ENCODE results near the gene PTBP1.

- TF ChIP-seq GTF2F1 (IDR thresholded peaks at IDR 0.05; ENCODE audit: low read length) (no peak), JUND (CRISPR knock-in tag; IDR thresholded peaks at IDR 0.05) (no peak), ZNF18 (CRISPR knock-in tag; IDR thresholded peaks at IDR 0.05; ENCODE audit: insufficient replicate concordance) (no peak), ETS1 (CRISPR knock-in tag; IDR thresholded peaks at IDR 0.05) (no peak), BATF2 (CRISPR knock-in tag; IDR thresholded peaks at IDR 0.05) (no peak), HBP1 (CRISPR knock-in tag; IDR thresholded peaks at IDR 0.05; ENCODE audit: low read depth) (no peak), POLR2A (IDR thresholded peaks at IDR 0.05; ENCODE audit: insufficient read depth in 1 of 2, low read depth in 2 of 2, low read length in 2 of 2) (no peak), LBX2 (CRISPR knock-in tag; IDR thresholded peaks at IDR 0.05; ENCODE audit: borderline replicate concordance) (no peak), TBX2 (CRISPR knock-in tag; IDR thresholded peaks at IDR 0.05; ENCODE audit: borderline replicate concordance) (no peak), TCF7L2 (IDR thresholded peaks at IDR 0.05; ENCODE audit: low read depth, low read length) (no peak), CTCF (CRISPR knock-in tag; IDR thresholded peaks at IDR 0.05) (no peak)
These were observed 15.5 kb upstream of the PTBP1 start for GRCh38 chr19:781800-782184.
